ENCODE data around the gene PXYLP1. TPM values are rescaled to one million over a fixed set of nuclear protein-coding genes. Genes with fewer than 3 reads are reported as not detected.

PXYLP1 gene
- total and polyA plus RNA-seq, 2 experiments from 2014 or later, result 15.8 to 18.7 TPM

DNA sequence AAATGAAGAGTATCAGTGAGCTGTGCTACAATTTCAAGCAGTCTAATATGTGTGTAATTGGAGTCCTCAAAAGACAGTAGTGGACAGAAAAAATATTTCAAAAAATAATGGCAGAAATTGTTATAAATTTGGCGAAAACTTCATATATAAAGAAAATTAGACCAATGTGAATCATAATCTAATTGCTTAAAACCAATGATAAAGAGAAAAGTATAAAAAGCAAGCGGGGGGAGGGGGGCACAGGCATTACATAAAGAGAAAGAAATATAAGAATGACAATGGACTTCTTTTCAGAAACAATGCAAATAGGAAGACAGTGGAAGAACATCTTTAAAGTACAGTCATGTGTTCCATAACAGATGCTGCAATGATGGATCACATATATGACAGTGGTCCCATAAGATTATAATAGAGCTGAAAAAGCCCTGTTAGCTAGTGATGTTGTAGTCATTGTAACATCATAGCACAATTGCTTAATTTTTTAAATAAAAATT is 7.9 kb upstream of the PXYLP1 start:
- H3F3A ChIP-seq (ENCODE audit: insufficient read depth), result no peaks in the 10 kb centered on the region
- in situ Hi-C loops (cut with MboI), result no loop called here
- no peak for DNase-seq
- no peak overlapping the region for H3K27ac ChIP-seq
- no peak overlapping the region for H2AFZ ChIP-seq
- H3K36me3 ChIP-seq (ENCODE audit: low read depth), result no peaks in the 10 kb centered on the region
- WGBS, 2 experiments (ENCODE audit: low coverage in 1 of 2, low lambda C conversion rate in 2 of 2, missing lambda C conversion rate in 2 of 2), result 64 to 92% methylated on average over 2 of the region's 2 CpGs
- peaks cover 8% of the 10 kb centered on the region; the same call in 1 of the 2 replicates for H3K27me3 ChIP-seq (replicated peaks; ENCODE audit: insufficient read depth)
- no peaks in the 10 kb centered on the region for H4K20me1 ChIP-seq (ENCODE audit: insufficient read depth)
- H3K4me2 ChIP-seq (ENCODE audit: unreplicated experiment), result no peak overlapping the region
- no peaks in the 10 kb centered on the region for H3K79me2 ChIP-seq (ENCODE audit: insufficient read depth)
- H3K9ac ChIP-seq, result no peak overlapping the region
- H3K4me3 ChIP-seq, result no peak overlapping the region
- TF ChIP-seq EZH2 (IDR thresholded peaks at IDR 0.05; ENCODE audit: insufficient read depth, poor library complexity, severe bottlenecking) (no peak), EZH2phosphoT487 (IDR thresholded peaks at IDR 0.05; ENCODE audit: insufficient read depth, low read depth) (no peak)
- peaks cover 7% of the 10 kb centered on the region; the same call in 1 of the 2 replicates for H3K4me1 ChIP-seq (ENCODE audit: insufficient read depth)
- H3K9me3 ChIP-seq (ENCODE audit: low read depth), result no peaks in the 10 kb centered on the region
- H3K9me2 ChIP-seq (ENCODE audit: insufficient read depth), result no peaks in the 10 kb centered on the region

DNA sequence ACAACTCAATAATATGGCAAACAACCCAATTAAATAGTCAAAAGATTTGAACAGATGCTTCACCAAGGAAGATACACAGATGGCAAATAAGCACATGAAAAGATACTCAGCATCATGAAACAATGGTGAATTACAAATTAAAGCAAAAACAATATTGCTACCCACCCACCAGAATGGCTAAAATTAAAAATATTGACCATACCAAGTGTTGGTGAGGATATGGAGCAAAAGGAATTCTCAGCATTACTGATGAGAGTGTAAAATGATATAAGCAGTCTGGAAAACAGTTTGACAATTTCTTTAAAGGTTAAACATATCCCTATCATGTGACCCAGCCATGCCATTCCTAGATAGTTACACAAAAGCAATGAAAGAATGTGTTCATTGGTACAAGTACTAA is 5.7 kb upstream of the PXYLP1 start:
- TF ChIP-seq EZH2 (IDR thresholded peaks at IDR 0.05; ENCODE audit: insufficient read depth, poor library complexity, severe bottlenecking) (no peak), EZH2phosphoT487 (IDR thresholded peaks at IDR 0.05; ENCODE audit: insufficient read depth, low read depth) (no peak)
- no peaks in the 10 kb centered on the region for H3K9me3 ChIP-seq (ENCODE audit: low read depth)
- no peak overlapping the region for H3K4me3 ChIP-seq
- no peaks in the 10 kb centered on the region for H3K9me2 ChIP-seq (ENCODE audit: insufficient read depth)
- H3K27me3 ChIP-seq (replicated peaks; ENCODE audit: insufficient read depth), result no peaks in the 10 kb centered on the region
- H4K20me1 ChIP-seq (ENCODE audit: insufficient read depth), result no peaks in the 10 kb centered on the region
- H3K9ac ChIP-seq, result no peak overlapping the region
- H3F3A ChIP-seq (ENCODE audit: insufficient read depth), result no peaks in the 10 kb centered on the region
- no peak overlapping the region for H3K27ac ChIP-seq
- no peak overlapping the region for H3K4me2 ChIP-seq (ENCODE audit: unreplicated experiment)
- in situ Hi-C loops (cut with MboI), result no loop called here
- no peaks in the 10 kb centered on the region for H3K79me2 ChIP-seq (ENCODE audit: insufficient read depth)
- no peak for DNase-seq
- peaks cover 8% of the 10 kb centered on the region; the same call in 1 of the 2 replicates for H3K4me1 ChIP-seq (ENCODE audit: insufficient read depth)
- H2AFZ ChIP-seq, result no peak overlapping the region
- H3K36me3 ChIP-seq (ENCODE audit: low read depth), result no peaks in the 10 kb centered on the region

DNA sequence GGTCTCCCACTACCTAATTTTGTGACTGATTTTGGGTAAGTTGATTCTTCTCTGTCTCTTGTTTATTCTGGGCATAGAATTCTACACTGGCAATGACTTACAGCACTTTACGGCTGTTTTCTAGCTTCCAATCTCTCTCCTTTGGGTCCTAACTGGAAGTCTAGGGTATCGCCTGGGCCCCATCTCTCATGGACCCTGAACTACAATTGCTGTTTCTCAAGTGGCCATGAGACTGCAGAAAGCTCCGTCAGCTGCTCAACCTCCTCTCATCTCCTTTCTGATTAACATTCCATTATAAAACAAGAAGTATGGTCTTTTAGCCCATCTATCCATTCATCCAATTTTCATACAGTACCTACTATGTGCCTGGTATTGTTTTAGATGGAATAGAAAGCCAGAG is 4.4 kb upstream of the PXYLP1 start:
- in situ Hi-C loops (cut with MboI), result no loop called here
- Histone ChIP-seq H3K9me3 (ENCODE audit: low read depth) (no peaks in the 10 kb centered on the region), H3F3A (ENCODE audit: insufficient read depth) (no peaks in the 10 kb centered on the region), H2AFZ (no peak overlapping the region), H4K20me1 (ENCODE audit: insufficient read depth) (no peaks in the 10 kb centered on the region), H3K9ac (no peak overlapping the region), H3K4me3 (no peak overlapping the region), H3K36me3 (ENCODE audit: low read depth) (no peaks in the 10 kb centered on the region), H3K4me2 (ENCODE audit: unreplicated experiment) (no peak overlapping the region), H3K79me2 (ENCODE audit: insufficient read depth) (no peaks in the 10 kb centered on the region), H3K27ac (no peak overlapping the region), H3K9me2 (ENCODE audit: insufficient read depth) (no peaks in the 10 kb centered on the region), H3K27me3 (replicated peaks; ENCODE audit: insufficient read depth) (no peaks in the 10 kb centered on the region), H3K4me1 (ENCODE audit: insufficient read depth) (peaks cover 10% of the 10 kb centered on the region; the same call in 1 of the 2 replicates)
- no peak for TF ChIP-seq EZH2 (IDR thresholded peaks at IDR 0.05; ENCODE audit: insufficient read depth, poor library complexity, severe bottlenecking)
- no peak for TF ChIP-seq EZH2phosphoT487 (IDR thresholded peaks at IDR 0.05; ENCODE audit: insufficient read depth, low read depth)
- no peak for DNase-seq
- WGBS, 2 experiments (ENCODE audit: low coverage in 1 of 2, low lambda C conversion rate in 2 of 2, missing lambda C conversion rate in 2 of 2), result 77 to 82% methylated on average over 3 of the region's 3 CpGs

DNA sequence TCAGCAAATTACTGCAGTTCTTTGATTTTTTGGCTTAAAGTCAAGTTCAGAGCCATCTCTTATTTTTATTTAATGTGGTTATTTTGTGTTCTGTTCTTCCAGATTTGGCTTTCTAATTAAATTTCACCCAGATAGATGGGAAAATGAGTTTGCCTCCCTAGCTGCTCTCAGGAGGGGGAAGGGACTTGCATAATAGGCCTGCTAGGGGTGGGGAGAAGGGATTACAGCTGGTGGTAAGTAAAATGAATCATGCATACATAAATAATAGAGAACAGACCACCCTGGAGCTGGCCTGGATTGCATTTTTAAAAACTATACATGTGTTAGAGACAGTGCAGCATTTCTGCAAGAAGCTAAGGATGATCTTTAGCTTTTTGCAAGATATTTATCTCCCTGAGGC is 3.9 kb upstream of the PXYLP1 start:
- peak; percentile 37 for DNase-seq

DNA sequence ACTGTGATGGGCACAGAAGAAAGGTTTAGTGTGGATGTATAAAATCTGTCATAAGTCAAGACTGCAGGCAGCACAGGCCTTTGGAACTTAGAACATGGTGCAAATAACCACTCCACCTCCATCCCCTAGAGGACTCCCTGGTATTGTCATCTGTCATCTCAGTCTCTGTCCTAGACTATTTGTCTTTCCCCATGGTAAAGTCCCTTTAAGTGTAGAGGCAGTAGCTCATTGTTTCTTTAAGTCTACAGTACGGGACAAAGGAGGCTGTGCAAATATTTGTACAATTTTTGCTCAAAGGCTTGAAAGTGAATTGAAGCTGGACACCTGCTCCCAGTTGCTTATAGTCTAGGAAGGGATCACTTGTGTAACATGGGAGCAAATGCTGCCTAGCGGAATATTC is 3.2 kb upstream of the PXYLP1 start:
- Histone ChIP-seq H3K9ac (no peak overlapping the region), H3K9me2 (ENCODE audit: insufficient read depth) (no peaks in the 10 kb centered on the region), H3K79me2 (ENCODE audit: insufficient read depth) (no peaks in the 10 kb centered on the region), H3K9me3 (ENCODE audit: low read depth) (no peaks in the 10 kb centered on the region), H3K4me2 (ENCODE audit: unreplicated experiment) (no peak overlapping the region), H3K4me1 (ENCODE audit: insufficient read depth) (peaks cover 10% of the 10 kb centered on the region; the same call in 1 of the 2 replicates), H3K36me3 (ENCODE audit: low read depth) (no peaks in the 10 kb centered on the region), H3K4me3 (no peak overlapping the region), H3K27ac (no peak overlapping the region), H2AFZ (no peak overlapping the region), H3K27me3 (replicated peaks; ENCODE audit: insufficient read depth) (no peaks in the 10 kb centered on the region), H3F3A (ENCODE audit: insufficient read depth) (no peaks in the 10 kb centered on the region), H4K20me1 (ENCODE audit: insufficient read depth) (no peaks in the 10 kb centered on the region)
- no peak for DNase-seq
- TF ChIP-seq EZH2 (IDR thresholded peaks at IDR 0.05; ENCODE audit: insufficient read depth, poor library complexity, severe bottlenecking) (no peak), EZH2phosphoT487 (IDR thresholded peaks at IDR 0.05; ENCODE audit: insufficient read depth, low read depth) (no peak)
- in situ Hi-C loops (cut with MboI), result no loop called here
- 85 to 90% methylated on average over 2 of the region's 2 CpGs for WGBS, 2 experiments (ENCODE audit: low coverage in 1 of 2, low lambda C conversion rate in 2 of 2, missing lambda C conversion rate in 2 of 2)

More for the DNA sequence above, 3.9 kb upstream of the PXYLP1 start:
- Histone ChIP-seq H2AFZ (no peak overlapping the region), H3K27ac (no peak overlapping the region), H3K27me3 (replicated peaks; ENCODE audit: insufficient read depth) (no peaks in the 10 kb centered on the region), H3K4me3 (no peak overlapping the region), H3K4me1 (ENCODE audit: insufficient read depth) (peaks cover 10% of the 10 kb centered on the region; the same call in 1 of the 2 replicates), H3K9ac (no peak overlapping the region), H3K79me2 (ENCODE audit: insufficient read depth) (no peaks in the 10 kb centered on the region), H4K20me1 (ENCODE audit: insufficient read depth) (no peaks in the 10 kb centered on the region), H3F3A (ENCODE audit: insufficient read depth) (no peaks in the 10 kb centered on the region), H3K9me3 (ENCODE audit: low read depth) (no peaks in the 10 kb centered on the region), H3K4me2 (ENCODE audit: unreplicated experiment) (no peak overlapping the region), H3K36me3 (ENCODE audit: low read depth) (no peaks in the 10 kb centered on the region), H3K9me2 (ENCODE audit: insufficient read depth) (no peaks in the 10 kb centered on the region)
- in situ Hi-C loops (cut with MboI), result no loop called here
- TF ChIP-seq EZH2 (IDR thresholded peaks at IDR 0.05; ENCODE audit: insufficient read depth, poor library complexity, severe bottlenecking) (no peak), EZH2phosphoT487 (IDR thresholded peaks at IDR 0.05; ENCODE audit: insufficient read depth, low read depth) (no peak)

Measured in GM23248 (cell line).